B cell (primary cell): Measurements from ENCODE around the gene OR10AD1.

Source experiments
- CTCF ChIP-seq: fragments of 200-600 bp; IDR thresholded peaks from one replicate; pipeline ENCODE4 v1.8.0; 2022; ENCODE audit warnings: antibody characterized with exemption, mild to moderate bottlenecking
- EZH2 ChIP-seq: IDR thresholded peaks from 2 replicates; pipeline ENCODE4 v1.6.1; 2012; ENCODE audit warnings: borderline replicate concordance, low read depth, mild to moderate bottlenecking, moderate library complexity, low read length; ENCODE audit not compliant: insufficient read depth, poor library complexity, severe bottlenecking

- TF ChIP-seq CTCF, result no peak
- TF ChIP-seq EZH2, result no peak
Observed at GRCh38 chr12:48197971-48198671, 5.0 kb downstream of the OR10AD1 start.
